ENCODE results near the gene LRRC72. TPM values are rescaled to one million over a fixed set of nuclear protein-coding genes. Genes with fewer than 3 reads are reported as not detected.
"Not testable (repeated sequence)": the region's sequence is repeated elsewhere in the genome, so short reads cannot be mapped to it uniquely, and the experiment has no call there.

LRRC72 gene
- total RNA-seq, 1 experiment from 2014 or later: not detected

DNA sequence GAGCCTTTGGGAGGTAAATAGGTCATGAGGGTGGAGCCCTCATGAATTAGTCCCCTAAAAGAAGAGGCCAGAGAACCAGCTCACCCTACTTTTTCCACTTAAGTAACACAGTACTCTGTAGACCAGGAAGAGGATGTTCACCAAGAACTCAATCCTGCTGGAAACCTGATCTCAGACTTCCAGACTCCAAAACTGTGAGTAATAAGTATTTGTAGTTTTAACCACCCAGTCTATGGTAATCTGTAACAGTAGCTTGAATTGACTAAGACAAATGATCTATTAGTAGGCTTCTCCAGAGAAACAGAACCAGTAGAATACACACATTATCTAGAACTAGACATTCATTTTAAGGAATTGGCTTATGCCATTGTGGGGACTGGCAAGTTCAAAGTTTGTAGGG, 67.4 kb downstream of the LRRC72 start:
- POLR2A ChIA-PET: interaction anchor here (1.2 kb wide), 1 partner anchor 12 kb away, joined by 3 read pairs; no protein-coding TSS in a partner anchor
- CTCF ChIA-PET: interaction anchor here (1.2 to 1.4 kb wide), 3 partner anchors 9 to 30 kb away, joined by 3 to 4 read pairs (median 3); no protein-coding TSS in a partner anchor
- intact Hi-C loops (cut with micrococcal nuclease): no loop called here
- Mint-ChIP-seq H3K27ac (ENCODE audit: low read depth, unreplicated experiment) (no peak overlapping the region), H3K4me3 (ENCODE audit: unreplicated experiment) (no peak overlapping the region), H3K36me3 (ENCODE audit: insufficient read depth, unreplicated experiment) (peaks cover 17% of the 10 kb centered on the region), H3K9me3 (ENCODE audit: unreplicated experiment) (no peaks in the 10 kb centered on the region), H3K4me1 (ENCODE audit: insufficient read depth, unreplicated experiment) (no peaks in the 10 kb centered on the region), H3K27me3 (ENCODE audit: insufficient read depth, unreplicated experiment) (no peaks in the 10 kb centered on the region)
- no TSS peak for BruUV-seq (replicated peaks)
- TF ChIP-seq, protein P1, sequence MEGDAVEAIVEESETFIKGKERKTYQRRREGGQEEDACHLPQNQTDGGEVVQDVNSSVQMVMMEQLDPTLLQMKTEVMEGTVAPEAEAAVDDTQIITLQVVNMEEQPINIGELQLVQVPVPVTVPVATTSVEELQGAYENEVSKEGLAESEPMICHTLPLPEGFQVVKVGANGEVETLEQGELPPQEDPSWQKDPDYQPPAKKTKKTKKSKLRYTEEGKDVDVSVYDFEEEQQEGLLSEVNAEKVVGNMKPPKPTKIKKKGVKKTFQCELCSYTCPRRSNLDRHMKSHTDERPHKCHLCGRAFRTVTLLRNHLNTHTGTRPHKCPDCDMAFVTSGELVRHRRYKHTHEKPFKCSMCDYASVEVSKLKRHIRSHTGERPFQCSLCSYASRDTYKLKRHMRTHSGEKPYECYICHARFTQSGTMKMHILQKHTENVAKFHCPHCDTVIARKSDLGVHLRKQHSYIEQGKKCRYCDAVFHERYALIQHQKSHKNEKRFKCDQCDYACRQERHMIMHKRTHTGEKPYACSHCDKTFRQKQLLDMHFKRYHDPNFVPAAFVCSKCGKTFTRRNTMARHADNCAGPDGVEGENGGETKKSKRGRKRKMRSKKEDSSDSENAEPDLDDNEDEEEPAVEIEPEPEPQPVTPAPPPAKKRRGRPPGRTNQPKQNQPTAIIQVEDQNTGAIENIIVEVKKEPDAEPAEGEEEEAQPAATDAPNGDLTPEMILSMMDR (IDR thresholded peaks at IDR 0.05; ENCODE audit: unreplicated experiment): no peak
- DNase-seq (ENCODE audit: unreplicated experiment): no peak

DNA sequence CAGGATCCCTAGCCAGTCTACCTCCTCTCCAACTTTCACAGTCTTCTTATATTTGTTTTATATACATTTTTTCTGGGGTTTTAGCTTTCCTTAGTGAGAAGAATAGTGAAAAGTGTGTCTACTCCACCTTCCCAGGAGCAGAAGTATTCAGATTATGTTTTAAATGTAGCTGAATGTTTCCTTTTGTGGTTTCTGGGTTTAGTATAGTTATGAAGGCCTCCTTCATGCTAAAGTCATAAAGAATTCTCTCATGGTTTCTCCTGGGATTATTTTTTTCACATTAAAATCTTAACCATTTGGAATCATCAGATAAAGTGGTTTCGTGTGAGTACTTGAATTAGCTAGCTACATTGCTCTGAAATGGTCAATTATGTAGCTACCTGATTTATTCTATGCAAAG, 68.1 kb downstream of the LRRC72 start:
- no peak for DNase-seq (ENCODE audit: unreplicated experiment)
- TF ChIP-seq, protein P1 (IDR thresholded peaks at IDR 0.05; ENCODE audit: unreplicated experiment): no peak
- H3K9me3 Mint-ChIP-seq (ENCODE audit: unreplicated experiment): no peaks in the 10 kb centered on the region
- CTCF ChIA-PET: interaction anchor here (1.2 to 1.4 kb wide), 3 partner anchors 9 to 30 kb away, joined by 3 to 4 read pairs (median 3); no protein-coding TSS in a partner anchor
- intact Hi-C loops (cut with micrococcal nuclease): no loop called here
- H3K4me3 Mint-ChIP-seq (ENCODE audit: unreplicated experiment): no peak overlapping the region
- no peak overlapping the region for H3K27ac Mint-ChIP-seq (ENCODE audit: low read depth, unreplicated experiment)
- no peaks in the 10 kb centered on the region for H3K4me1 Mint-ChIP-seq (ENCODE audit: insufficient read depth, unreplicated experiment)
- POLR2A ChIA-PET: no interaction called here
- H3K27me3 Mint-ChIP-seq (ENCODE audit: insufficient read depth, unreplicated experiment): no peaks in the 10 kb centered on the region
- no TSS peak for BruUV-seq (replicated peaks)
- peaks cover 21% of the 10 kb centered on the region for H3K36me3 Mint-ChIP-seq (ENCODE audit: insufficient read depth, unreplicated experiment)

DNA sequence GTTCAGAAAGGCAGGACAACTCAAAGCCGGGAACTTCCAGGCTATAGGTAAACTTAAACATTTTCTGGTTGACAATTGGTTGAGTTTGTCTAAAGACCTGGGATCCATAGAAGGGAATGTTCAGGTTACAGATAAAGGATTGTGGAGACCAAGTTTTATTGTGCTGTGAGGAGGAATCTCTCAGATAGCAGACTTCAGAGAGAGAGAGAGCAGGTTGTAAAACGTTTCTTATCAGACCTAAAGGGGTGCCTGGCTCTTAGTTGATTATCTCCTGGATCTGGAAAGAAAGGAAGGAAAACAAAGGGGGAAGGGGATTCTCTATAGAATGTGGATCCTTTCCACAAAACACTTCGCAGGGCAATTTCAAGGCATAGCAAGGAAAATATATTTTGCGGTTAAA, 69.0 kb downstream of the LRRC72 start:
- BruUV-seq (replicated peaks); DNase-seq (ENCODE audit: unreplicated experiment); H3K4me3 Mint-ChIP-seq (ENCODE audit: unreplicated experiment); H3K9me3 Mint-ChIP-seq (ENCODE audit: unreplicated experiment); POLR2A ChIA-PET; intact Hi-C loops (cut with micrococcal nuclease); H3K27me3 Mint-ChIP-seq (ENCODE audit: insufficient read depth, unreplicated experiment); CTCF ChIA-PET; H3K27ac Mint-ChIP-seq (ENCODE audit: low read depth, unreplicated experiment); H3K4me1 Mint-ChIP-seq (ENCODE audit: insufficient read depth, unreplicated experiment): not testable (repeated sequence)
- H3K36me3 Mint-ChIP-seq (ENCODE audit: insufficient read depth, unreplicated experiment): peaks cover 25% of the 10 kb centered on the region

DNA sequence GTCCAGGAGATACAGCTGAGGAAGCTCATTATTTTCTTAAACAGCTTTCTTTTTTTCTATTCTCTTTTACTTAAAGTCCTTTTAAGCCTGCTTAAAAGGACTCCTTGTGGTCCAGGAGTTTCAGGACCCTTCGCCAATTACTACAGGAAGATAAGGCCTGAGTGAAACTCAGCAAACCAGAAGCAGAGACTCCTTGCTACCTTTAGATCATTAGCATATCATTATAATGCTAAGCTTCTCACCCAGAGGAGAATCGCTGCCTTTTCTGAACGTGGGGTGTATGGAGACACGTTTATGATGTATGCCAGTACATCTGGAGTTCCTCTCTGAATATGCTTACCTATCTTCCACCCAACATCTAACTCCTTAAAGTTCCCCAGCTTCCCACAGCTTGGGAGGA, 71.4 kb downstream of the LRRC72 start:
- Mint-ChIP-seq H3K4me1 (ENCODE audit: insufficient read depth, unreplicated experiment) (no peaks in the 10 kb centered on the region), H3K4me3 (ENCODE audit: unreplicated experiment) (no peak overlapping the region), H3K27ac (ENCODE audit: low read depth, unreplicated experiment) (no peak overlapping the region), H3K36me3 (ENCODE audit: insufficient read depth, unreplicated experiment) (peaks cover 39% of the 10 kb centered on the region), H3K9me3 (ENCODE audit: unreplicated experiment) (no peaks in the 10 kb centered on the region), H3K27me3 (ENCODE audit: insufficient read depth, unreplicated experiment) (no peaks in the 10 kb centered on the region)
- ChIA-PET CTCF (interaction anchor here (0.9 kb wide), 1 partner anchor 483 kb away, joined by 3 read pairs; no protein-coding TSS in a partner anchor), POLR2A (no interaction called here)
- intact Hi-C loops (cut with micrococcal nuclease): no loop called here
- TF ChIP-seq, protein P1 (IDR thresholded peaks at IDR 0.05; ENCODE audit: unreplicated experiment): no peak
- no TSS peak for BruUV-seq (replicated peaks)
- no peak for DNase-seq (ENCODE audit: unreplicated experiment)

DNA sequence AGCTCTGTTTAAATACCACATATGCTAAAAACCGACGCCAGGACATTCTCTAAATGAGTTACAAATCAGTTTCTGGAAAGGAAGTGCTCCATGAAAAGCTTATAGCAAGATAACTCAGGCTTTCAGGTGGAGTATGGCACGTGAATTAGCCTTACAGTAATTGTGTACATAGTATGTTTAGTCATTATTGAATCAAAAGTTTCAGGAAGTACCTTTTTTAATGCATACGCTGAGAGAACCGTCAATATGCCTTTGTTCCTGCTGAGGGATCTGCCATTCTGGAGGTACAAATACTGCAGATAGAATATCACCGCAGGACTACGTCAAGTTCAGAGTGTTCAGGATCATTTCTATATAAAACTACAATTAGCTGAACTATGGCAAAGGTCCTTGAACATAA, 73.2 kb downstream of the LRRC72 start:
- Mint-ChIP-seq H3K4me3 (ENCODE audit: unreplicated experiment) (no peak overlapping the region), H3K27ac (ENCODE audit: low read depth, unreplicated experiment) (no peak overlapping the region), H3K4me1 (ENCODE audit: insufficient read depth, unreplicated experiment) (no peaks in the 10 kb centered on the region), H3K36me3 (ENCODE audit: insufficient read depth, unreplicated experiment) (peaks cover 49% of the 10 kb centered on the region), H3K9me3 (ENCODE audit: unreplicated experiment) (no peaks in the 10 kb centered on the region), H3K27me3 (ENCODE audit: insufficient read depth, unreplicated experiment) (no peaks in the 10 kb centered on the region)
- BruUV-seq (replicated peaks): TSS peak; percentile 65
- TF ChIP-seq, protein P1 (IDR thresholded peaks at IDR 0.05; ENCODE audit: unreplicated experiment): no peak
- ChIA-PET POLR2A (no interaction called here), CTCF (interaction anchor here (0.7 kb wide), 1 partner anchor 1543 kb away, joined by 3 read pairs; no protein-coding TSS in a partner anchor)
- intact Hi-C loops (cut with micrococcal nuclease): loop anchor here (5.0 kb wide), 1 partner anchor 87 kb away; no protein-coding TSS in a partner anchor
- DNase-seq (ENCODE audit: unreplicated experiment): no peak

Data from MCF 10A (cell line).